Smooth muscle cell (in vitro differentiated cells): ENCODE results near the gene C15orf39. TPM values are rescaled to one million over a fixed set of nuclear protein-coding genes. Genes with fewer than 3 reads are reported as not detected.

ENCODE experiments used
- DNase-seq: peaks from one replicate; lab custom pipeline; 2025; ENCODE audit not compliant: unreplicated experiment; lab: John Stamatoyannopoulos, UW
- H2AFZ ChIP-seq: fragments of 200-600 bp; sonication (generic); 2 replicates; pipeline ENCODE4 v1.6.0; 2016; ENCODE audit warnings: antibody characterized with exemption, low read depth, mild to moderate bottlenecking
- H3F3A ChIP-seq: fragments of 200-600 bp; sonication (generic); 2 replicates; pipeline ENCODE4 v1.6.0; 2017; ENCODE audit warnings: antibody characterized with exemption, low read depth
- H3K27ac ChIP-seq: fragments of 200-600 bp; sonication (generic); 2 replicates; pipeline ENCODE4 v1.5.1; 2016; ENCODE audit warnings: low read depth, mild to moderate bottlenecking
- H3K27me3 ChIP-seq: fragments of 200-600 bp; sonication (generic); 2 replicates; pipeline ENCODE4 v1.6.1; 2016; ENCODE audit warnings: low read depth, mild to moderate bottlenecking
- H3K36me3 ChIP-seq: fragments of 200-600 bp; sonication (generic); 2 replicates; pipeline ENCODE4 v1.5.1; 2016; ENCODE audit warnings: low read depth
- H3K4me1 ChIP-seq: fragments of 200-600 bp; sonication (generic); 2 replicates; pipeline ENCODE4 v1.5.1; 2016; ENCODE audit warnings: low read depth
- H3K4me2 ChIP-seq: fragments of 200-600 bp; sonication (generic); 2 replicates; pipeline ENCODE4 v1.6.0; 2016; ENCODE audit warnings: mild to moderate bottlenecking
- H3K4me3 ChIP-seq: fragments of 200-600 bp; sonication (generic); 2 replicates; pipeline ENCODE4 v1.5.1; 2016; ENCODE audit warnings: mild to moderate bottlenecking
- H3K79me2 ChIP-seq: fragments of 200-600 bp; sonication (generic); 2 replicates; pipeline ENCODE4 v1.6.0; 2016; ENCODE audit warnings: low read depth, mild to moderate bottlenecking
- H3K9ac ChIP-seq: fragments of 200-600 bp; sonication (generic); 2 replicates; pipeline ENCODE4 v1.6.0; 2016; ENCODE audit warnings: low read depth
- H3K9me3 ChIP-seq: fragments of 200-600 bp; sonication (generic); replicated peaks from 2 replicates; pipeline ENCODE4 v1.5.1; 2016; ENCODE audit warnings: low read depth
- H4K20me1 ChIP-seq: fragments of 200-600 bp; sonication (generic); 2 replicates; pipeline ENCODE4 v1.6.0; 2016; ENCODE audit warnings: low read depth
- CTCF ChIP-seq: fragments of 200-600 bp; sonication (generic); IDR thresholded peaks from 2 replicates; pipeline ENCODE4 v1.5.1; 2017; ENCODE audit warnings: borderline replicate concordance, mild to moderate bottlenecking, antibody characterized with exemption; ENCODE audit not compliant: insufficient read depth, poor library complexity, severe bottlenecking
- WGBS: methylation state at CpG from one replicate; pipeline ENCODE4 v1.1.7; 2016; ENCODE audit warnings: low lambda C conversion rate; 5-methylcytosine and 5-hydroxymethylcytosine counted together
- polyA plus RNA-seq: library from polyadenylated mRNA; unstranded; fragments of >200 nt; fragmentation: Nextera tagmentation; extraction: Ambion mirVana; gene quantifications from 2 replicates; pipeline ENCODE4 v1.2.1, GENCODE V29; 2016
- total RNA-seq: library from RNA; depleted of rRNA; stranded (reverse); fragments of >200 nt; gene quantifications from 2 replicates; pipeline ENCODE4 v1.2.3, GENCODE V29; 2014

Gene C15orf39
- total and polyA plus RNA-seq, 2 experiments from 2014 or later = 8.4 to 9.3 TPM

GRCh38 chr15:75182187-75183131 lies 19.2 kb upstream of the C15orf39 start:
- Histone ChIP-seq H3F3A (peaks cover 21% of the 10 kb centered on the region), H3K79me2 (no peaks in the 10 kb centered on the region), H3K4me3 (no peak overlapping the region), H3K4me2 (no peak overlapping the region), H4K20me1 (no peaks in the 10 kb centered on the region), H3K9me3 (no peaks in the 10 kb centered on the region), H3K4me1 (peaks cover 44% of the 10 kb centered on the region), H3K27me3 (no peaks in the 10 kb centered on the region), H3K27ac (no peak overlapping the region), H3K9ac (no peak overlapping the region), H2AFZ (no peak overlapping the region), H3K36me3 (no peaks in the 10 kb centered on the region)
- no peak for DNase-seq
- 64% methylated on average over 12 of the region's 12 CpGs for WGBS
- TF ChIP-seq CTCF = no peak

GRCh38 chr15:75185271-75186029 lies 16.2 kb upstream of the C15orf39 start:
- Histone ChIP-seq H3K4me1 (peaks cover 16% of the 10 kb centered on the region), H3K9me3 (no peaks in the 10 kb centered on the region), H4K20me1 (no peaks in the 10 kb centered on the region), H3K4me3 (no peak overlapping the region), H3K36me3 (no peaks in the 10 kb centered on the region), H3F3A (peaks cover 6% of the 10 kb centered on the region), H3K9ac (no peak overlapping the region), H2AFZ (no peak overlapping the region), H3K27ac (no peak overlapping the region), H3K27me3 (no peaks in the 10 kb centered on the region), H3K4me2 (no peak overlapping the region), H3K79me2 (no peaks in the 10 kb centered on the region)
- no peak for DNase-seq
- no peak for TF ChIP-seq CTCF
- 98% methylated on average over 2 of the region's 5 CpGs for WGBS

DNA sequence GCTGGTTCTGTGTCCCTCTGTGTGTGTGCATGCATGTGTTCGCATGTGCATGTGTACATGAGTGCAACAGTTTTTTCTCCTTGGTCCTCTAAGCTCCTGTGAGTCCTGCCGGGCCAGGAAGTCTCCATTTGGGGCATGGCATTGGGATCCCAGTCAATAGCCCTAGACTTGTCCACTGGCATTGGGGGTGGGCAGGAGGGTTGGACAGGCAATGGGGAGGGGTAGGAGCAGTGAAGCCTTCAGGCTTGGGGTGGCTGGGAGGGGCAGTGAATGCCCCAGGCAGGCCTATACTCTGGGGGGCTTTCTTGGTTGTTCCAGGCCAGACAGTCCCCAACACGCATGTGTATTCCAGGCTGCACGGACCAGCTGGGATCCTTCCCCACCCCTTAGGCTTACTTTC lies 15.6 kb upstream of the C15orf39 start:
- no peaks in the 10 kb centered on the region for H3K36me3 ChIP-seq
- H3K9me3 ChIP-seq = no peaks in the 10 kb centered on the region
- H3K4me2 ChIP-seq = no peak overlapping the region
- H3K27me3 ChIP-seq = no peaks in the 10 kb centered on the region
- DNase-seq = no peak
- no peaks in the 10 kb centered on the region for H4K20me1 ChIP-seq
- no peak for TF ChIP-seq CTCF
- H3K4me3 ChIP-seq = no peak overlapping the region
- no peak overlapping the region for H3K27ac ChIP-seq
- no peaks in the 10 kb centered on the region for H3K79me2 ChIP-seq
- no peak overlapping the region for H3K9ac ChIP-seq
- peaks cover 6% of the 10 kb centered on the region for H3F3A ChIP-seq
- no peak overlapping the region for H2AFZ ChIP-seq
- H3K4me1 ChIP-seq = peaks cover 11% of the 10 kb centered on the region
- 92% methylated on average over 3 of the region's 4 CpGs for WGBS
